Right ventricle myocardium superior (tissue), 1 donor: ENCODE results near the gene GDPD5. TPM values are rescaled to one million over a fixed set of nuclear protein-coding genes. Genes with fewer than 3 reads are reported as not detected.

ENCODE experiments used
- ATAC-seq: fragments of 200-7000 bp; cut with Tn5 transposase; one replicate; pipeline ENCODE4 v1.9.1; 2020; ENCODE audit warnings: mild to moderate bottlenecking; ENCODE audit not compliant: poor library complexity
- DNase-seq: peaks from one replicate; pipeline ENCODE4 v3.0.0-alpha.2; 2020
- intact Hi-C: fragments of 100-400 bp; cut with DNase I; formaldehyde crosslinking; loops from one replicate; pipeline ENCODE4 v1.11.2; 2022
- total RNA-seq: library from RNA; stranded (reverse); fragmentation: NEBNext Ultra II Directional; extraction: Animal tissue kit (Norgen Biotek cat#: 25700); gene quantifications from one replicate; pipeline ENCODE4 v1.2.1, GENCODE V29; 2021
- donor health status: DM: no; HTN: yes; CAD: no; lungs with severe emphysema.

Gene GDPD5
- total RNA-seq, 1 donor from 2014 or later = 6.5 TPM

DNA sequence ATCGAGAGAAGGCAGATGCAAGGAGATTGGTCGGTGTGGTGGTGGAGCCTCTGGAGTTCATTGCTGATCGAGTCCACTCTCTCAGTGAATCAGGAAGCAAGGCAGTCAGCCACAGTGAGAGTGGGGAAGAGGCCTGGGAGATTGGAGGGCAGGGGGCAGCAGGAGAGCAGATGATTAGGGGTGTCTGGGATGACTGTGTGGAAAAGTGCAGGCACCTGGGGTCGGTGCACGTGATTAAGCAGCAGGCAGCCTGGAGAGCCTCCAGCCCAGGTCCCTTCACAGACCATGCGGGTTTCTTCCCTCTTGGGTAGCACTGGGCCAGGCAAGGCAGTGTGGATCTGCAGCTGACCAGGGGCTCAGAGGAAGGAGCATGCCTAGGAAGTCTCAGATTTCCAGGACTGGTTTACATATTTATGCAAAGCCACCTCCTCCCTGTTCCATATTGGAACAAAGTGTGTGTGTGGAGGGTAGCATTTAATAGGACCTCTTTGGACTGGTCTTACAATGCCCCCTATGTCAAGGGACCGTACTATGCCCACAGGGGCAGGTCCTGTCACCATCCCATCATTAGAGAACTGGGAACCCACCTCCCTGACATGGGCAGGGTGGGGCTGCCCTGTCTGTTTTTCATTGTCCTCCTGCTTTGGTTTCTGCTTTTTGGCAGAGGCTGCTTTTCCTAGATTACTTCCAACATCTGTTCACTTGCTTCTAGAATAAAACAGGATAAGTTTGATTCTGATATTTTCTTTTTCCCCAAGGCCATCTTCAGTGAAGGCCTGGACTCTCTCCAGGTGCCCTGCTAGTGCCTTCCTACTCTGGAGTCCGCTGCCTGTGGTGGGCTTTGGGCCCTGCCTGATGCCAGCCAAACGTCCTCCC is 14.0 kb upstream of the GDPD5 start:
- intact Hi-C loops = loop anchor here (10.0 kb wide), 1 partner anchor 125 kb away; the partner anchor contains the start of gene MAP6
- ATAC-seq (no peak), DNase-seq (no peak)

DNA sequence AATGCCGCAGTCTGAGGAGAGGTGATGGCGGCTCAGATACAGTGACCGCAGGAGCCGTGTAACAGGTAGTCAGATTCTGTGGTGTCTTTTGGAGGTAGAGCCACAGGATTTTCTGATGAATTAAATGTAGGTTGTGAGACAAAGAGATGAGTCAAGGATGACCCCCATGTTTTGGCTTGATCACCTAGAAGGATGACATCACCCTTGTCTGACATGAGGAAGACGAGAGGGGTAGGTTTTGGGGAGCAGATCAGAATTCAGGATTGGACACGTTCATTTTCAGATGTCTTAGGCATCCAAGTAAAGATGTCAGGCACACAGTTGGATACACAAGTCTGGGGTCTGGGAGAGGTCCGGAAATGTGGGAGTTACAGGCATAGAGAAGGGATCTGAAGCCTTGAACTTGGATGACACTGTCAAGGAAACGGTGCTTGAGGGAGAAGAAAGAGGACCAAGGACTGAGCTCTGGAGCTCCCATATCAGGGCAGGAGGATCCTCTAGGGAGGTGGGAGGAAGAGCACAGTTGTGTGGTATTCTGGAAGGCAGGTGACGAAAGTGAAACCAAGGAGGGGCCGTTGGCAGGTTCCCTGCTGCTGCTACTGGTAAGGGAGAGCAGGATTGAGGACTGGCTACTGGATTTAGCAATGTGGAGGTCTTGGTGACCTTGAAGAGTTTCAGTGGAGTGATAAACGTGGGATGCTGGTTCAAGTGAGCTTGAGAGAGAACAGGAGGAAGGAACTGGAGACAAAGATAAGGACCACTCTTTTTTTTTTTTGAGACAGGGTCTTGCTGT is 12.6 kb upstream of the GDPD5 start:
- DNase-seq (no peak), ATAC-seq (no peak)
- intact Hi-C loops = no loop called here

DNA sequence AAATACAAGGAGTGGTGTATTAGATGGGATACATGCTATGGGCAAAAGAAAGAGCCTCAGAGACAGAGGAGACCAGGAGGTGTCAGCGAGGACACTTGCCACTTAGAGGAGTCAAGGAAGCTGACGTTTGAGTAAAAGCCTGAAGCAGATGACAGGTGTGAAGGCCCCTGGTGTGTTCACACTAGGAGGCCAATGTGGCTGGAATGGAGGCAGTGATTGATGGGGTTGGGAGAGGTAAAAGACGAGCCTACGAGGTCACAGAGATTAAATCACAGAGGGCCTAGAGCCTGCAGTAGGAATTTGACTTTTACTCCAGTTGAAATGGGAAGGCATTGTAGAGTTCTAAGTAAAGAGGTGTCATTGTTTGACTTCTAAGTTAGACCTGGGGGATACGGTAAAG is 12.0 kb upstream of the GDPD5 start:
- intact Hi-C loops = no loop called here

DNA sequence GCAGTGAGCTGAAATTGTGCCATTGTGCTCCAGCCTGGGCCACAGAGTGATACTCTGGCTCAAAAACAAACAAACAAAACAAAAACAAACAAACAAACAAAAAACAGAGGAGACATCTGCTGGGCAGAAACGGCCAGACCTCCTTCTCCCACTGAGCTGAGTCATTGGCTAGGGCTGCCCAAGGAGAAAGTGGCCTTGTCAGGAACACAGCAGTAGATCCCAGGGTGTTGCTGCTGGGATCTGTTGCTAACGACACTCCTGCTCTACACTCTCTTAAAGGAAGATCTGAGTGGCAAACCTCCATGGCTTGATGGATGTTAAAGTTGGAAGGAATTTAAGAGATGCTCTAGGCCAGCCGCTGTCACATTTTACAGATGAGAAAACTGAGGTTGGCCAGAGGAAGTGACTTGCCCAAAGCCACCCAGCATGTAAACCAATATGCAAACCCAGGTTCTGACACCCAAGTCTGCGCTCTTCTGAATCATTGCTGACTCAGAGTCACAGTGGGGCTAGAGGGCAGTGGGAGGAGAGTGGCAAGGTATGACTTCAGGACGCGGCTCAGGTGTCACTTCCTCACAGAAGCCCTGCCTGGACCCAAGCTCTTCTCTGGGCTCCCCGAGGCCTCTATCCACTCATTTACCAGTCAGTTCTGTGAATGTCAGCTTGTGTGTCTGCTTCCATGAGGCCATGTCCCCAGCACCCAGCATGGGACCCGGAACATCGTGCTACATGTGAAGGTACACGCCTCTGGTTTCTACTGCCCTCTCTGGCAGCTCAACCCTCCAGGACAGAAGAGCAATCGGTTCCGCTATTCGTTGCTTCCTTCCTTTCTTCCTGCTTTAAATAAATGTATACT is 11.3 kb upstream of the GDPD5 start:
- intact Hi-C loops = no loop called here
- no peak for ATAC-seq
- no peak for DNase-seq

More for the DNA sequence above, 12.0 kb upstream of the GDPD5 start:
- no peak for DNase-seq
- no peak for ATAC-seq

DNA sequence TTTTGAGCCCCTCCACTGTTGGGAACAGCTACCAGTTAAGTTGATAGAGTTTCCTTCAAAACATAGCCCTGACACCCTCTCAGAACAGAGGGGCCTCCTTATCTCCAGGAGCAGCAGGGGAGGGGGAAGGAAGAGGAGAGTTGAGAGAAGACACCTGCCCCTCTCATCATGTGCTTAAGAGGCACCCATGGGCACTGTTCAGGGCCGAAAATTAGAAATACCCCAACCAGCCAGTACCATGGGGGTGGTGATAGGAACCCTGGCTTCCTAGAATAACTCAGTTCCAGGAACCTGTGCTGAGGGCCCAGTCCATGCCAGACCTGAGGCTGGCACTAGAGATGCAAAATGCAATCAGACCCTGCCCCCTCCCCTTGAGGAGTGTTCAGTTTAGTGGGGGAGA is 9.3 kb upstream of the GDPD5 start:
- DNase-seq (no peak), ATAC-seq (no peak)
- intact Hi-C loops = no loop called here

DNA sequence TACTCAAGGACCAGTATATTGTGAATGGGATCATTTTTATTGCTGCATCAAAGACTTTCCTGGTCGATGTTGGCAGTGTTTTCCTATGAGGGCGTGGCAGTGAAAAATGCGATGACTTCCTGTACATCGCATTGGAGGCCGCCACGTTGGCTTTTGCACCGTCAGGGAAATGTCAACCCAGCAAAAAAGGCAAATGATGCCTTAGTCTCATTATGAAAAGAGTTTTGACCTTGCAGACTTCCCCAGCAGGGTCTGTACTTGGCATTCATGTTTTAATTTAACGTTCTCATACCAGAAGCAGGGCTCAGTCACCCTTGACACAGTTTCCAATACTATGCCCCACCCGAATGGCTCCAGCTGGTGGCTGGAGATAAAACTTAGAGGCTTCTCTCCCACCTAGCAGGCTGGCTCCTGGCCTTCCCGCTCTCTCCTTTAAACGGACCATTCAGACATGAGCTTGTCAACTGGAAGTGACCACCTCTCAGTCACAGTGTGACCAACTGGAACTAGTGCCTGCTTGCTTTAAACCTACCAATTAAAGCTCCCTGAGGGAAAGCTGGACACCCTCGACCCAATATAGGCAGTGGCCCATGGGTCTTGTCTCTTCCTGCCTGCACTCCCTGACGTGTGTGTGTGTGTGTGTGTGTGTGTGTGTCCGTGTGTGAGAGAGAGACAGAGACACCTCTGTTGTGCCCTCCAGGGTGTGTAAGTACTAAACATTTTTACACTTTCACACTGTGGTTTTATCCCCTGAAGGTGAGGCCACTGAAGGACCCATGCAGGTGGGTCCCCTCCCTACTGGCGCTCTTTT is 8.7 kb upstream of the GDPD5 start:
- DNase-seq (no peak), ATAC-seq (peak; percentile 23)
- intact Hi-C loops = loop anchor here (5.0 kb wide), 2 partner anchors 147 to 257 kb away; no protein-coding TSS in a partner anchor

DNA sequence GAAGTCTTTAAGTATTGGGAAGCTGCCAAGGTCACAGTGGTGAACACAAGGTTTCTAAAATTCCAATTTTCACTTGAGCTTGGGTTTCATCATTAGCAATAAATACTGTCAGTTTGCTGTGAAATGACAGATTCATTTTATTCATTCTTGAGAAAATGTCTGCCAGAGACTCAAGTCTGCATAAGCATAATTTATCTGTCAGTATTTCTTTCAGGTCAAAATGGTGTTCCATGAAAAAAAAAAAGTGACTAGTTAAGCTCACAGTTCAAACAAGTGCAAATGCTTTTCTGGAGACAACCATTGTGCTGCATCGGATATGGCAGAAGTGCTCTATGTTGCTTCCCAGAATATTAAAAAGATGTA is 8.1 kb upstream of the GDPD5 start:
- intact Hi-C loops = loop anchor here (5.0 kb wide), 2 partner anchors 147 to 257 kb away; no protein-coding TSS in a partner anchor
- ATAC-seq = no peak
- DNase-seq = no peak

DNA sequence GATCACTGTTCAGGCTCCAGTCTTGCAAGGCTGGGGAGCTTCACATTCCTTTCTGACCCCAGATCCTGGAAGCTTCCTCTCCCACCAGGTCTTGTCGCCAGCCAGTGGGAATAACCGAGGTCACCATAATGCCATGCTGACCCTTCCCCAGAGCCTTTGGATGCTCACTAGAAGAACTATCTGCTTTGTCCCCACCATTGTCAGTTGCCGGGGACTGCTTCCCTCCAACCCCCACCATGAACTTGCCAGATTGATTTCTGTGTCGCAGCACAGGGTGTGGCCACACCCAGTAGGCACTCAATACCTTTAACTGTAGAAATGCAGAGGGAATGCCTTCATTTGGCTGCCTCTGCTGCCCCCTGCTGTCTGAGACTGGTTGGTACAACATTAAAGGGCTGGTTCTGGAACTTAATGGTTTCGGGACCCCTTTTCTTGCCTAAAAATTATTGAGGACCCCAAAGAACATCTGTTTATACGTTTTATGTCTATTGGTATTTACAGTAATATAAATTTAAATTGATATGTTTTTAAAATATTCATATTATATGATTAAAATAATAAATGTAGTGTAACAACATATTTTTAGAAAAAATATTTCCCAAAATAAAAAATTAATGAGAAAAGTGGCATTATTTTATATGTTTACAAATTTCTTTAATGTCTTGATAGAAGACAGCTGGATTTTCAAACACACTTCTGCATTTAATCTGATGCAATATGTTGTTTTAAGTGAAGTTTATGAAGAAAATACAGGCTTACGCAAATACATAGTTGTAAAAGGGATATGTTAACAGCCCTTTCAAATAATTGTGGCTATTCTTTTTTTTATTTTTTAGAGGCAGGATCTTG is 6.7 kb upstream of the GDPD5 start:
- DNase-seq (peak; percentile 79), ATAC-seq (peak; percentile 75)
- intact Hi-C loops = loop anchor here (5.0 kb wide), 2 partner anchors 145 to 255 kb away; no protein-coding TSS in a partner anchor

DNA sequence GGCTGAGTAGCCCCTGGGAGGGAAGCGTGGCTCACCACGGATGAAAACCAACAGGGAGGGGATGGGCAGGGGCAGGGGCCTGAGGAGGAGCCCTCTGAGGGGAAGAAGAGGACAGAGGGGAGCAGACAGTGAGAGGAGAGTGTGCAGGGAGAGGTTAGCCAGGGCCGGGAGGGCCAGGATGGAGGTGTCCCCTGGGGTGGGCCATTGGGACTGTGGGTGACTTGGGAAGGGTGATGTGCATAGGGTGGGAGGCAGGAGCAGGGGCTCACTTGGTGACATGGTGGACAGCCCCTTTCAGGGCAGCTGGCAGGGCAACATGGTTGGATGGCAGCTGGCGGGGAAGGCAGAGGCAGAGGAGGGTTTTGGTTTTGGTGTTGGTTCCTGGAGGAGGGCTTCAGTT is 5.6 kb upstream of the GDPD5 start:
- DNase-seq (no peak), ATAC-seq (no peak)
- intact Hi-C loops = loop anchor here (1.0 to 5.0 kb wide), 3 partner anchors 85 to 254 kb away; no protein-coding TSS in a partner anchor

DNA sequence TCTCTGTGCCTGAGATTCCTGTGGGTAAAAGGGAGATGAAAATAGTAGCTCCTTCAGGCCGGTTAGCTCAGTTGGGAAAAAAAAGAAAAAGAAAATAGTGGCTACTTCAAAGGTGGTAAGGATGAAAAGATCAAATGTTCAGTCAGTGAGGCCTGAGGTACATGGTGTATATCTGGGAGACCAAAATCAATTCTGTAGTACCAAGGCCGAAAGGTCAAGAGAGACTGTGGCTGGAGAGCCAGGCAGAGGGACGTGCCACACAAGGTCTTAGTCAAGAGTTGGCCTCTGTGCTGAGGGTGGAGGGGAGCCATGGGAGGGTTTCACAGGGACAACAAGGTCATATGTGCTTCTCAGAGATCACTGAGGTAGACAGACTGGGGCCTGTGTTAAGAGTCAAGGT is 4.8 kb upstream of the GDPD5 start:
- intact Hi-C loops = loop anchor here (5.0 kb wide), 2 partner anchors 143 to 253 kb away; no protein-coding TSS in a partner anchor
- DNase-seq (no peak), ATAC-seq (no peak)

DNA sequence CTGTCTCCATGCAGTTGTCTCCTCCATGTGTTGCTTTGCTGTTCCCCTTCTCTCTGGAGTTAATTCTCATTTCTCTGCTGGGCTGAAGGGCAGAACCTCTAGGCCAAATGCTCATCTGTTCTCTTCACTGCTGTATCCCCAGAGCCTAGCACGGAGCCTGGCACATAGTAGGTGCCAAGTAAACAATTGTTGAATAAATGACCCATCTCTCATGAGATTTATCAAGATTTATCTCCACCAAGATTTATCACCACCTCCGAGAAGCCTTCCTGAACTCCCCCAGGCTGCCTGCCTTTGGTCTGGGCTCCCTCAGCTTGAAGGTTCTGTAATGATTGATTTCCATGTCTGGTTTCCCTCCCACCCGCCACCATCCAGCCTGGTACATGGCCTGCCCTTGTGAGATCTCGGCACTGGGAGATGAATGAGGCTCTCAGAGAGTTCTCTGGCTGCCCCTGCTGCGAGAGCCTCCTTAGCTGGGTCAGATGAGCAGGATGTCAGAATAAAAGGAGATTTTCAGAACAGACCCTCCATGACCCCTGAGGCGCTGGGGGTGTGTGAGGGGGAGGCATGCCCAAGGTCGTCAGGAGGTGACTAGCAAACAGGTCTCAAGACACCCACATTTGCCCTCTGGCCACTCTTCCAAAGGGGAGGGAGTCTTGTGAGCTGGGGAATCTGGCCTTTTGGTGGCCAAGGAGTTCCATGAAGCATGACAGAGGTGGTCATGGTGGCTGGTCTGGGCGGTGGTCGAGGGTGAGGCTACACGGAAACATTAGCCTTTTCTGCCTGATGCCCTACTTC is 2.4 kb upstream of the GDPD5 start:
- ATAC-seq (no peak), DNase-seq (no peak)
- intact Hi-C loops = no loop called here

DNA sequence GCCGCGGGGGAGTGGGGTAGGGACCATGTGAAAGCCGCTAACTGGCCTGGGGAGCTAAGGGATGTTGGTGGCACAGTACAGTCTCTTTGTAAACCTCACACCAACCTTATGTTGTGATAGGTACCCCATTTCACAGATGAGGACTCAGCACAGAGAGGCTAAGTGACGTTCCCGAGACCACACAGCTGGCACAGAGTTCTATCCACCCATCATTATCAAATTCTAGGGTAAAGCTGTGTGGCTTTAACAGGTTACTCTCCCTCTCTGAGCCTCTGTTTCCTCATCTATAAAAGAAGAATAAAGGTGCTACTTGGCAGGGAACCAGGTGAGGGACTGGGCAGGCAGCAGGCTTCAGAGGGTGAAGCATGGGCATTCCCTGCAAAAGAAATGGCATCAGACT is 1.4 kb upstream of the GDPD5 start:
- ATAC-seq (no peak), DNase-seq (no peak)
- intact Hi-C loops = no loop called here

DNA sequence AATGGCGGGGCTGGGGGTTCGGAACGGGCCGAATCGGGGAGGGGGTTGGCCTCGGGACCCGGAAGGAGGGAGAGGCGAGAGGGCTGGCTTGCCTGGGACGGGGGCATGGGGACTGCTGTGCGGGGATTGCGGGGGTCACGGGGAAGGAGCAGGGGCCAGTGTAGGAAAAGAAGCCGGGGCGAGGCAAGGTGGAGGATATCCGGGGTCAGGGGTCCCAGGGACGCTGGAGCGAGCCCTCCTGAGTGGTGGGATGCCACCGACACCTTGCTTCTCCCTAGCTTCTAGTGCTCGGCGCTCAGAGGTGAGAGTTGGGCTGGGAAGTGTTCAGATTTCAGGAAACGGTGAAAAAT is 426 bp upstream of the GDPD5 start:
- DNase-seq (no peak), ATAC-seq (no peak)
- intact Hi-C loops = no loop called here

DNA sequence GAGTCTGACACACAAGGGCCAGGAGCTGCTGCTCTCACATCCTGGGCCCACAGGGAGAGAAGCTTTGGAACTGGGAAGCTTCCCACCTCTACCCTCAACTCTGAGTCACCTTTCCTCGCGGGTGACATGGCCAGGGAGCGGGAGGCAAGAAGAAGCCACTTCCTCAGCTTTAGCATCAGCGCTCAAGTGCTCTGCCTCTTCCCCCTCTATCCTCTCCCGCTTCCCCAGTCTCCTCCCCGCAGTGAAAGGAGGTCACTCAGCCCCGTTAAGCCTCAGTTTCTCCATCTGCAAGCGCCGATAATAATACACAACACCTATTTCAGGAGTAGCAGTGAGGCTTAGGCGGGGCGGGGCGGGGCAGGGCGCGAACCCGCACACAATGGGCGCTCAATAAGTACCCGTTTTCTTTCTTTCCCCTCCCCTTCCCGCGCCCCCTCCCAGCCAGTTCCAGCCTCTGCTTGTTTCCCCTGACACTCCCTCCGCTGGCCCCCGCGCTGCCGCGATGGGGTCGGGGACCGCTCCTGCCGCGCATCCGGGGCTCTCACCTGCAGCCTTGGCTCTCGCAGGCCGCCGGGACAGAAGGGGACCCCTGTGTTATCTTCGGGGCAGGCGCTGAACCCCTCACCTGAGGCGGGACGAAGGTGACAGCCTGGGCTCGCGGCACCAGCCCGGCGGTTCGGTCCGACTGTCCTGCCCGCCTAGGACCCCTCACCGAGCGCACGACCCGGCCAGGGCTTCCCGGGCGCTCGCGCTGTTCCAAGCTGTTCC is 892 bp downstream of the GDPD5 start:
- ATAC-seq = no peak

DNA sequence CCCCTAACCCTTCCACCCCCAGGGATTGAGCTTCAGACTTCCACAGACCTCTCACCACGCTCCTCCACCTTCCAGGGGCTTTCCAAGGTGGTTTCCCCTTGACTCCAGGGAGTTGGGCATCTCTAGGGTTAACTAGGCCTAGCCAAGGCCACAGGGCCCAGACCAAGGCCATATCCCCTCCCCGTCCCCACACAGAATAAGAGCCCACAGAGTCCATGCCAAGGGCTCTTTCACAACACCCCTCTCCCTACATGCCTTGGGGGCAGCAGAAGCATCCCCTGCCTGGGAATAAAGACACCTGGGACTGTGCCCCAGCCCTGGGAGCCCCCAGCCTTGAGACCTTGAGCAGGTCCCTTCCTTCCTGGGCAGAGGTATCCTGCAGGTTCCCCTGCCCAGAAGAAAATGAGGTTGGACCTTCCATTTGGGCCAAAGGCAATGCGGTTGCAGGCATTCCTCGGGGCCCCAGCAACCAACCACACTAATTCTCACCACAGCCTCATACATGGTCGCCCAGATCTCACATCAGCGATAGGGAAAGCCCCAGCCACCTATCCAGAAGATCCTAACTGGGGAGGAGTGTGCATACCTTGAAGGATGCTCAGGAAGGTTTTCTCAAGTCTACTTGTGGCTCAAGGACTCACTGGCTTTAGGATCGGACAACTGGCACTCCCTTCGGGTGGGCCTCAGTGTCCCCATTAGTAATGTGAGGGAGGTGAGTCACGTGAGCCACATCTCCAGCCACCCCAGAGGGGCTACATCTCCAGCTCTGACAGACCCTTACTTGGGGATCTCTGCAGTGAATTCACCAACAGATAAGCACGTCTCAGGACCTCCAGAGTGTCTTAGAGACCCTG is 1.7 kb downstream of the GDPD5 start:
- intact Hi-C loops = no loop called here
- ATAC-seq (no peak), DNase-seq (no peak)

More for the DNA sequence above, 892 bp downstream of the GDPD5 start:
- peak; percentile 50 for DNase-seq
- intact Hi-C loops = no loop called here
